ENCODE results near the gene PPP2R2C.

Gene PPP2R2C

DNA sequence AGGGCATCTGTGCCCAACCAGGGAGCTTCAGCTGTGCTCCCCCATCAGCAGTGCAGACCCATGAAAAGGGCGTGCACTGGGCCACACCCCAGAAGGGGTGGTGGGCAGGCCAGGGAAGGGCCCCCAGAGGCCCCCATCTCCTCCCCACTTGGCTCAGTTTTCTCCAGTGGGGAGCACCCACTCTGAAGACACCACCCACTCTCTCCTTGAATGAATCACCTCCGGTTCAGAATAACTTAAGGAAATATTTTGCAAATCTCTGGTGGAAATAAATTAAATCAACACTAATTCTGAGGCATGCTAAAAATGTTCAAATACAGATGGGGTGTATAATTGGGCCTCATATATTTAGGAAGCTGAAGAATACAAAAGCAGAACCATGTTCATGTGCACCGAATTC lies 41.3 kb upstream of the PPP2R2C start:
- DNase-seq (ENCODE audit: low spot score), result no peak
- TF ChIP-seq, protein P1, sequence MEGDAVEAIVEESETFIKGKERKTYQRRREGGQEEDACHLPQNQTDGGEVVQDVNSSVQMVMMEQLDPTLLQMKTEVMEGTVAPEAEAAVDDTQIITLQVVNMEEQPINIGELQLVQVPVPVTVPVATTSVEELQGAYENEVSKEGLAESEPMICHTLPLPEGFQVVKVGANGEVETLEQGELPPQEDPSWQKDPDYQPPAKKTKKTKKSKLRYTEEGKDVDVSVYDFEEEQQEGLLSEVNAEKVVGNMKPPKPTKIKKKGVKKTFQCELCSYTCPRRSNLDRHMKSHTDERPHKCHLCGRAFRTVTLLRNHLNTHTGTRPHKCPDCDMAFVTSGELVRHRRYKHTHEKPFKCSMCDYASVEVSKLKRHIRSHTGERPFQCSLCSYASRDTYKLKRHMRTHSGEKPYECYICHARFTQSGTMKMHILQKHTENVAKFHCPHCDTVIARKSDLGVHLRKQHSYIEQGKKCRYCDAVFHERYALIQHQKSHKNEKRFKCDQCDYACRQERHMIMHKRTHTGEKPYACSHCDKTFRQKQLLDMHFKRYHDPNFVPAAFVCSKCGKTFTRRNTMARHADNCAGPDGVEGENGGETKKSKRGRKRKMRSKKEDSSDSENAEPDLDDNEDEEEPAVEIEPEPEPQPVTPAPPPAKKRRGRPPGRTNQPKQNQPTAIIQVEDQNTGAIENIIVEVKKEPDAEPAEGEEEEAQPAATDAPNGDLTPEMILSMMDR (conservative IDR thresholded peaks at IDR 0.05; ENCODE audit: low read depth), result no peak
- POLR2A ChIA-PET (ENCODE audit: low non-redundant PET), result no interaction called here
- no peak overlapping the region for H3K27ac ChIP-seq
- CTCF ChIA-PET, result interaction anchor here (0.7 kb wide), 1 partner anchor 723 kb away, joined by 3 read pairs; no protein-coding TSS in a partner anchor

DNA sequence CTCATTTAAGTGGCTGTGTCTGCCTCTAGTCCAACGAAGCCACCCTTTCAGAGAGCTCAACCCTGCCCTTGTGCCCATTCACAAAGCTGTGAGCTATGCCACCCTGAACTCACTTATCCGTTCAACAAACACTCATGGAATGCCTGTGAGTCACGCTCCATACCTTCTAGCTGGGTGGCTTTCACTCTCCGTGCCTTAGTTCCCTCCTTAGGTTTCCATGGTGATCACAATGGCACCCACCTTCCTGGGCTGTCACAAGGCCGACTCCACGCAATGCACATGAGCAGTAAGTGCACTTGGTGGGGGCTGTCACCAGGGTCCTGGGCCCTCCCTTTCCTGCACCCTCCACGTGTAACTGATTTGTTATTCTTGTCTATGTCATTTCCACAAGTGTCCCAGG lies 37.2 kb upstream of the PPP2R2C start:
- H3K27ac ChIP-seq, result no peak overlapping the region
- DNase-seq (ENCODE audit: low spot score), result peak; percentile 8
- TF ChIP-seq, protein P1 (conservative IDR thresholded peaks at IDR 0.05; ENCODE audit: low read depth), result no peak
- POLR2A ChIA-PET (ENCODE audit: low non-redundant PET), result no interaction called here
- CTCF ChIA-PET, result no interaction called here

DNA sequence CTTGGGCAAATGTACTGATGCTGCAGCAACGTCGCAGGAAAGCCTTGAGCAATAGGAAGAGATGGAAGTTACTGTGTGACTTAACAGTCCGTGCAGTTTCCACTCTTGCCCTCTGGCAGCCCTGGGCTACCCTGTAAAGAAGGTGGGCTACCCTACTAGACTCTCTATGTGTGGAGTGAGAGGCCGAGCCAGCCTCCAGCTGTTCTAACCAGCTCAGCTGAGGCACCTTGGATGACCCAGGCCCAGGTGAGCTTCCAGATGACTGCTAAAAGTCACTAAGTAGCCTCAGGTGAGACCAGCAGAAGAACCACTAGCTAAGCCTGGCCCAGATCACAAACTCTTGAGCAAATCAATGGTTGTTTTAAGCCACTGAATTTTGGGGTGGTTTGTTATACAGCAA lies 34.9 kb upstream of the PPP2R2C start:
- POLR2A ChIA-PET (ENCODE audit: low non-redundant PET), result no interaction called here
- CTCF ChIA-PET, result interaction anchor here (0.6 kb wide), 1 partner anchor 522 kb away, joined by 4 read pairs; no protein-coding TSS in a partner anchor
- no peak for DNase-seq (ENCODE audit: low spot score)

GRCh38 chr4:6506616-6507140 lies 34.3 kb upstream of the PPP2R2C start:
- CTCF ChIA-PET, result no interaction called here
- TF ChIP-seq, protein P1 (conservative IDR thresholded peaks at IDR 0.05; ENCODE audit: low read depth), result no peak

More for the DNA sequence above, 34.9 kb upstream of the PPP2R2C start:
- TF ChIP-seq, protein P1 (conservative IDR thresholded peaks at IDR 0.05; ENCODE audit: low read depth), result no peak
- no peak overlapping the region for H3K27ac ChIP-seq

DNA sequence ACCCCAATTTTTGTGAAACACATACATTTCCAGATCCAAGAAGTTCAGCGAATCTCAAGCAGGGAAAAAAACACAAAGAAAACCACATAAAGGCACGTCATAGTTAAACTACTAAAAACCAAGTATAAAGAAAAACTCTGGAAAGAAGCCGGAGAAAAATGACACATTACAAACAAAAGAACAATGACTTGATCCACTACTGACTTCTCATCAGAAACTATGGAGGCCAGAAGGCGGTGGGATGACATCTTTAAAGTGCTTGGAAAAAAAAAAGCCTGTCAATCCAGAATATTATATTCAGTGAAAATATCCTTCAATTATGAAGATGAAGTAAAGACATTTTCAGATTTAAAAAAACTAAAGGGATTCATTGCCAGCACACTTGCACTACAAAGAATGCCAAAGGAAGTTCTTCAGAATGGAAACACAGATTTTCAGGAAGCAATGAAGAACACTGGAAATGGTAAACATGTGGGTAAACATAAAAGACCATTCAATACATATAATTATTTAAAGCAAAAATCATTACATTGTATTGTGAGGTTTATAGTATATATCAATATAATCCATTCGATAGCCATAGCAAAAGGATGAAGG lies 32.6 kb upstream of the PPP2R2C start:
- no peak overlapping the region for H3K27ac ChIP-seq
- TF ChIP-seq, protein P1 (conservative IDR thresholded peaks at IDR 0.05; ENCODE audit: low read depth), result no peak
- CTCF ChIA-PET, result no interaction called here
- no peak for DNase-seq (ENCODE audit: low spot score)
- POLR2A ChIA-PET (ENCODE audit: low non-redundant PET), result no interaction called here

More at GRCh38 chr4:6506616-6507140, 34.3 kb upstream of the PPP2R2C start:
- no peak overlapping the region for H3K27ac ChIP-seq
- DNase-seq (ENCODE audit: low spot score), result no peak
- POLR2A ChIA-PET (ENCODE audit: low non-redundant PET), result no interaction called here

DNA sequence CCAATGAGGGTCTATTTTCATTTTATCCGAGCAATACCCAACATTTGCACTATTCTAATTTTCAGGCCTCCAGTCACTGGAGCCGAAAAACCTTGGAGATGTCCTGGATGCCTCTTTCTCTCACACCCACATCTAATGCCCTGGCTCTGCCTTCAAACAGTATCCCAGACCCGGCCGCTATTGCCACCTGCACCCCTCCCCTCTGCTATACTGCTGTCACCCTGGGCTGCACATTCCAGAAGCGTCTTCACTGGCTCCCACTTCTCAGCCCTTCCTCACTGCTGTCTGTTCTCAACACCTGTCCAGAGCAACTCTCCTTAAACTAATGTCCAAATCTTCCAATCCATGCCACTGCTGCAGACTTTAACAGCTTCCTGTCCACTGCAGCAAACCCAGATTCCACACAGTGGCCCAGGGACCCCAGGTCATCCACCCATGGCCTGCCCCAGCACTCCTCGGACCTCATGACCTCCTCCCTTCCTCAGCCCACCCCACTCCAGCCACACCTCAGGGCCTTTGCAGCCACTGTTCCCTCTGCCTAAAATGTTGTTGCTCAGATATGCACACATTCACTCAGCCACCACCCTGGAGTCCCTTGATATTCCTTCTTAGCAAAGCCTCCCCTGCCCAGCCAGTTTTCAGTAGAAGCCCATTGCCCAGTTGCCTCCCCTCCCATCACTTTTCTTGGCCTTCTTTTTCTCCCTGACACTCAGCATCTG lies 30.5 kb upstream of the PPP2R2C start:
- POLR2A ChIA-PET (ENCODE audit: low non-redundant PET), result no interaction called here
- DNase-seq (ENCODE audit: low spot score), result no peak
- no peak overlapping the region for H3K27ac ChIP-seq
- CTCF ChIA-PET, result no interaction called here
- TF ChIP-seq, protein P1 (conservative IDR thresholded peaks at IDR 0.05; ENCODE audit: low read depth), result no peak

Measured in RWPE1 (cell line).